ENCODE results near the gene APC2.

DNA sequence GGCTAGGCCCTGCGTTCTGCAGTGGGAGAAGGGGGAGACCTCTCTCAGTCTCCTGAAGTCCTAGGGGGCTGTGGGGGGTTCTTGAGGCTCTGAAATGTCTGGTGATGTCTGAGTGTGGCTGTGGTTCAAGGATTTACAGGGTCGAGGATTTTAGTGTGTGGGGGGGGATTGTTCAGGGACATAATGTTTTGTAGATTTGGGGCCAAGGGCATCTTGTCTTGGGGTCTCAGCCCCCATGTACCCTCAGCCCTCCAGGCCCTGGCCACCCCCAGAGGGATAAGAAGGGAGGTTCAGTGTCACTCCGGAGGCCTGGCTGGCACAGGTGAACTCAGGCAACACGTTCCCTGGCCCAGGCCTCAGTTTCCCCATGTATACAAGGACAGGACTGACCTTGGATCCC is 2.4 kb upstream of the APC2 start:
- TF ChIP-seq, protein P1, sequence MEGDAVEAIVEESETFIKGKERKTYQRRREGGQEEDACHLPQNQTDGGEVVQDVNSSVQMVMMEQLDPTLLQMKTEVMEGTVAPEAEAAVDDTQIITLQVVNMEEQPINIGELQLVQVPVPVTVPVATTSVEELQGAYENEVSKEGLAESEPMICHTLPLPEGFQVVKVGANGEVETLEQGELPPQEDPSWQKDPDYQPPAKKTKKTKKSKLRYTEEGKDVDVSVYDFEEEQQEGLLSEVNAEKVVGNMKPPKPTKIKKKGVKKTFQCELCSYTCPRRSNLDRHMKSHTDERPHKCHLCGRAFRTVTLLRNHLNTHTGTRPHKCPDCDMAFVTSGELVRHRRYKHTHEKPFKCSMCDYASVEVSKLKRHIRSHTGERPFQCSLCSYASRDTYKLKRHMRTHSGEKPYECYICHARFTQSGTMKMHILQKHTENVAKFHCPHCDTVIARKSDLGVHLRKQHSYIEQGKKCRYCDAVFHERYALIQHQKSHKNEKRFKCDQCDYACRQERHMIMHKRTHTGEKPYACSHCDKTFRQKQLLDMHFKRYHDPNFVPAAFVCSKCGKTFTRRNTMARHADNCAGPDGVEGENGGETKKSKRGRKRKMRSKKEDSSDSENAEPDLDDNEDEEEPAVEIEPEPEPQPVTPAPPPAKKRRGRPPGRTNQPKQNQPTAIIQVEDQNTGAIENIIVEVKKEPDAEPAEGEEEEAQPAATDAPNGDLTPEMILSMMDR (IDR thresholded peaks at IDR 0.05; ENCODE audit: low read depth, low read length, poor library complexity, severe bottlenecking) = no peak
- TF ChIP-seq EZH2phosphoT487 (IDR thresholded peaks at IDR 0.05; ENCODE audit: borderline replicate concordance, low read length) = no peak

All from DOHH2 (cell line).